Measurements from ENCODE around the gene GATAD2A.

- no peak for TF ChIP-seq CTCF (IDR thresholded peaks at IDR 0.05)
- TF ChIP-seq POLR2A (IDR thresholded peaks at IDR 0.05), result no peak
These were observed 134.7 kb downstream of the GATAD2A start for GRCh38 chr19:19540064-19540714.

All from Peyer's patch (tissue), 4 donors.